ENCODE results near the gene CORO2B.

CORO2B gene

DNA sequence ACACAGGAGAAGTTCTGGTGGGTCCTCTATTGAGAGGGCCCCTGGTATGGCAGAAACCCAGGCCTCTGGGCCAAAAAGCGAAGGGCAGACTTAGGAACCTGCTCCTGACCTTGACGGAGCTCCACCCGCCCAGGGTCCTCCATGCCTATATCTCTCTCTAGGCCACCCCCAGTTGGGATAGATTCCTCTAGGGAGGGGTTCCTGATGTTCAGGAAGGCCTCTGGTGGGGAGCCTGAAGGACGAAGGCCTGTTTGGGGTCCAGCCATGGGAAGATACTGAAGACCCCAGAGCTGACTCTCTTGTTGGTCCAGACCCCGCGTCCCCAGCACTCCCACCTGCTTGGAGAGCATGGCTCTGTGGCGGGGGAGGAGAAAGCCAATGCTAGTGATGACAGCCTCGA is 104.2 kb downstream of the CORO2B start:
- no peak for DNase-seq
- H3K9me3 ChIP-seq (ENCODE audit: severe bottlenecking) = no peaks in the 10 kb centered on the region
- no peaks in the 10 kb centered on the region for H3K27me3 ChIP-seq (ENCODE audit: insufficient read depth, low read depth, severe bottlenecking)
- TF ChIP-seq, protein P1, sequence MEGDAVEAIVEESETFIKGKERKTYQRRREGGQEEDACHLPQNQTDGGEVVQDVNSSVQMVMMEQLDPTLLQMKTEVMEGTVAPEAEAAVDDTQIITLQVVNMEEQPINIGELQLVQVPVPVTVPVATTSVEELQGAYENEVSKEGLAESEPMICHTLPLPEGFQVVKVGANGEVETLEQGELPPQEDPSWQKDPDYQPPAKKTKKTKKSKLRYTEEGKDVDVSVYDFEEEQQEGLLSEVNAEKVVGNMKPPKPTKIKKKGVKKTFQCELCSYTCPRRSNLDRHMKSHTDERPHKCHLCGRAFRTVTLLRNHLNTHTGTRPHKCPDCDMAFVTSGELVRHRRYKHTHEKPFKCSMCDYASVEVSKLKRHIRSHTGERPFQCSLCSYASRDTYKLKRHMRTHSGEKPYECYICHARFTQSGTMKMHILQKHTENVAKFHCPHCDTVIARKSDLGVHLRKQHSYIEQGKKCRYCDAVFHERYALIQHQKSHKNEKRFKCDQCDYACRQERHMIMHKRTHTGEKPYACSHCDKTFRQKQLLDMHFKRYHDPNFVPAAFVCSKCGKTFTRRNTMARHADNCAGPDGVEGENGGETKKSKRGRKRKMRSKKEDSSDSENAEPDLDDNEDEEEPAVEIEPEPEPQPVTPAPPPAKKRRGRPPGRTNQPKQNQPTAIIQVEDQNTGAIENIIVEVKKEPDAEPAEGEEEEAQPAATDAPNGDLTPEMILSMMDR (IDR thresholded peaks at IDR 0.05; ENCODE audit: low read depth, low read length) = no peak
- peaks cover 3% of the 10 kb centered on the region; the same call in 1 of the 2 replicates for H3K36me3 ChIP-seq
- peak overlapping the region; percentile 66 for H3K27ac ChIP-seq
- H3K4me3 ChIP-seq (ENCODE audit: low read depth, low read length) = no peak overlapping the region

DNA sequence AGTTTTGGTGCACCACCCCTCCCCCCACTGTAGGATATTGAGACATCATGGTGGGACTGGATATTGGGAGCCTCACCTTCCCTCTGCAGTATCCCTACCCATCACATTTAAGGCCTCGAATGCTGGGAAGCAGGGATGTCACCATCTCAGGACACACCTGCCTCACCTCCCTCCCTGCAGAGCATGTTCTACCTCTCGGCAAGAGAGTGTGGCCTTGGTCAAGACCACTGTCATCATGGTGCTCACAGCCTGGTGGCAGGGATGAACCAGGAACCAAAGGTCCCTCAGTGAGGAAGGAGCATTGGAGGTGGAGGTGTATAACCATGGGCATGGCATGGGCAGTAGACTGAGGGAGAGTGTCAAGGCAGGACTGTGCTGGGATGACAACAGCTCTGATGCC is 104.8 kb downstream of the CORO2B start:
- Histone ChIP-seq H3K36me3 (peaks cover 3% of the 10 kb centered on the region; the same call in 1 of the 2 replicates), H3K4me3 (ENCODE audit: low read depth, low read length) (no peak overlapping the region), H3K27ac (no peak overlapping the region), H3K27me3 (ENCODE audit: insufficient read depth, low read depth, severe bottlenecking) (no peaks in the 10 kb centered on the region), H3K9me3 (ENCODE audit: severe bottlenecking) (no peaks in the 10 kb centered on the region)
- TF ChIP-seq, protein P1 (IDR thresholded peaks at IDR 0.05; ENCODE audit: low read depth, low read length) = no peak
- no peak for DNase-seq

DNA sequence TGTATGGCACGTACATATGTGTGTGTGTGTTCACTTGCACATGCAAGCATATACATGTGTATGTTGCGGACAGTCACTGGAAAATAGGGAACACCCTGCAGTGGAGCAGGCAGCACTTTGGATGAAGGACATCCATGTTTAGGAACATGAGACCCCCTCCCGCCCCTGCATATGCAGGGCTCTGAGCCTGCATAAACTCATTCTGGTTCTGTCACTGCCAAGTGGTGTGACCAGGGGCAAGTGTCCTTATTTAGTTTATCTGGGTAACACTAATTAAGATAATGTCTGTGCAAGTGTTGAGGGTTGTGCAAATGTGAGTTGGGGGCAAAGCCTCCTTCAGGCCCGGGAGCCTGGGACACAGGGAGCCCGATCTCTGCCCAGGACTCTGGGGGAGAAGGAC is 105.7 kb downstream of the CORO2B start:
- Histone ChIP-seq H3K27me3 (ENCODE audit: insufficient read depth, low read depth, severe bottlenecking) (no peaks in the 10 kb centered on the region), H3K9me3 (ENCODE audit: severe bottlenecking) (no peaks in the 10 kb centered on the region), H3K4me3 (ENCODE audit: low read depth, low read length) (no peak overlapping the region), H3K36me3 (peaks cover 3% of the 10 kb centered on the region; the same call in 1 of the 2 replicates), H3K27ac (no peak overlapping the region)
- no peak for DNase-seq
- TF ChIP-seq, protein P1 (IDR thresholded peaks at IDR 0.05; ENCODE audit: low read depth, low read length) = no peak

DNA sequence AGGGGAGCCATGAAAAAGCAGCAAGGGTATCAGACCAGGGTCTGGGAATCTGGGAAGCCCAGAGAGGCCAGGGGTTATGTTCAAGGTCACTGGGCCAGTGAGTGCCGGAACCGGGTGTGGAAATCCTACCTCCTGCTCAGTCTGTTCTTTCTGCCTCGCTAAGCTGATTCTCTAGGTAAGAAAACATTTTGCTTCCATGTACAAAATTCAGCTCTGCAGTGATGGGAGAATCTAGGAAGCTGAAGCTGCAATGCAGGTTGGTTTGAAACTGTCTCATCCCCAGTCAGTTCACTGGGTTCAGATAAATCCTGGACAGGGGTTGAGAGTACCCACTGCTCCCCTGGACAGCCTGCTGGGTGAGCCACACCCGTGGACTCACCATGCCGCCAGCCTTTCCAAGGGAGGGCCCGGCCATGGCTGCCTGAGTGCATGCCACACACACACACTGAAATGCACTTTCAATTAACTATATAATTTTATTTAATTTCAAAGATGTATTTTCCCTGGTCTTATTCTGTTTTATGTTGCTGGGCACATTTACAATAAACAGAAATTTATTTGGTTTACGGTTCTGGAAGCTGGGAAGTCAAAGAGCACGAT is 108.4 kb downstream of the CORO2B start:
- Histone ChIP-seq H3K36me3 (peaks cover 4% of the 10 kb centered on the region; the same call in 1 of the 2 replicates), H3K9me3 (ENCODE audit: severe bottlenecking) (no peaks in the 10 kb centered on the region), H3K27me3 (ENCODE audit: insufficient read depth, low read depth, severe bottlenecking) (no peaks in the 10 kb centered on the region), H3K27ac (no peak overlapping the region), H3K4me3 (ENCODE audit: low read depth, low read length) (no peak overlapping the region)
- DNase-seq = no peak
- TF ChIP-seq, protein P1 (IDR thresholded peaks at IDR 0.05; ENCODE audit: low read depth, low read length) = no peak

DNA sequence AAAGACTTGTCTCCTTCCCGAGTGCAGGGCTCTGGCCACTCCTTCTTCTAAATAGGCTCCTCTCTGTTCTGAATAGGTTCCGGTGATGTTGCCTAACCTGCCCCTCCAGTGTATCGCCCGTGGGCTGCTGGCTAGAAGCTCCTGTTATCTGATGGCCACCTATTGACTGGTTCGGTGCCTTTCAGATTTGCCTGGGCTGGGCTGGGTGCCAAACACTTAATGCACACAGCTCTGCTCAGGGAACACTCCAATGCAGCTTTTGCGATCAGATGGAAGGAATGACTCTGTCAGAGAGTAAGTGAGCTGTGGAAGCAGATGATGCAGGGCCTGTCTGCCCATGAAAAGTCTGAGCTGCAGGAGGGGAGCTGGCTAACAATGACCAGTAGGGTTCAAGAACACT is 112.9 kb downstream of the CORO2B start:
- TF ChIP-seq, protein P1 (IDR thresholded peaks at IDR 0.05; ENCODE audit: low read depth, low read length) = no peak

DNA sequence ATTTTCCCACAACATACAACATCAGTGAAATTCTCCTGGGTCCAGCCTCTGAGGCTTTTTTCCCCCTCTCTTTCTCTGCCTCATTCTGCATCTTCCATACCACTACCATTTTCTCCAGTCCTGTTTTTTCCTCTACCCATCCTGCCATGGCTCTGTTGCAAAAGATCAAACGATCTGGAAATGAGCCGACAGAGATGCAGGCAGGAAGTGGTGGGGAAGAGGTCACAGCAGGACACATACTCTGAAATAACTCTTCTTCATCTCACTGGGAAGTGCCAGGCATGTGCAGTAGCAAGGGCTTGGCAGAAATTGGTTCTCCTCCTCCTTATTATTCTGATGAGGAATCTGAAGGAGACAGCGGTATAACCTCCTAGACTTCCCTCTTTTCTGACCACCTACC is 114.3 kb downstream of the CORO2B start:
- Histone ChIP-seq H3K4me3 (ENCODE audit: low read depth, low read length) (no peak overlapping the region), H3K9me3 (ENCODE audit: severe bottlenecking) (no peaks in the 10 kb centered on the region), H3K36me3 (peaks cover 24% of the 10 kb centered on the region), H3K27me3 (ENCODE audit: insufficient read depth, low read depth, severe bottlenecking) (no peaks in the 10 kb centered on the region), H3K27ac (no peak overlapping the region)
- no peak for DNase-seq
- TF ChIP-seq, protein P1 (IDR thresholded peaks at IDR 0.05; ENCODE audit: low read depth, low read length) = no peak

More for the DNA sequence above, 112.9 kb downstream of the CORO2B start:
- Histone ChIP-seq H3K9me3 (ENCODE audit: severe bottlenecking) (no peaks in the 10 kb centered on the region), H3K27ac (no peak overlapping the region), H3K36me3 (peaks cover 13% of the 10 kb centered on the region), H3K27me3 (ENCODE audit: insufficient read depth, low read depth, severe bottlenecking) (no peaks in the 10 kb centered on the region), H3K4me3 (ENCODE audit: low read depth, low read length) (no peak overlapping the region)
- DNase-seq = no peak

Measured in WERI-Rb-1 (cell line).